GM18498 (cell line): ENCODE data around the gene DCTN3.

Experiments used
- ATAC-seq: cut with Tn5 transposase; IDR thresholded peaks from one replicate; pipeline ENCODE4 v1.9.1; 2021; ENCODE audit warnings: mild to moderate bottlenecking, moderate library complexity; ENCODE audit not compliant: unreplicated experiment

Gene DCTN3

DNA sequence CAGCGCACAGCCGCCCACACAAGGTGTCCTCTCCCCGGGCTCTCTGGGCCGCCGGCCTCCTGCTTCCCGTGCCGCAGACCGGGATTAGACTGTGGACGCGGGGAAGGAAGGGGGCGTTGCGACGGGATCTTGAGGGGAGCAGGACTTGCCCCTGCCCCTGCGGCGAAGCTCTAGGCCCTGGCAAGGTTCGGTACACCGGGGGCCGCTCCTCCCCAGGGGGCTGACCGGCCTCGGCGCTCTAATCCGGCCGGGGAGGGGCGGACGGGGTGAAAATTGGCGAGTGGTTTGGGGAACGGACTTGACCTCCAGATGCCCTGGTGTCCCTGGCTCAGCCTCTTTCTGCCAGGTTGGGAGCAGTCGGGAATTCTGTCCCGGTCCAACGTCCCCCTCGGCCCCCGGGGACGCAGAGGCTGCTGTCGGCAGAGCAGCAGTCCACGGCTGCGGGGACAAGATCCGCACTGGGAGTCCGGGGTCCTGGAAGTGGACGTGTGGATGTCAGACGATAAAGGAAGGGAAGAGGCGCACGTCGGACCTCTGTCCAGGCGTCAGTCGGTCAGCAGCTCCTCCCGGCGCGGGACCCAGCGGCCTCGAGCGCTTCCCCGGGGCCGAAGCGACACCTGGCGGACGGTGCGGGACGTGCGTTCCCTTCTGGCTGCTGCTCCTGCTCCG is 28.9 kb downstream of the DCTN3 start:
- ATAC-seq: peak; percentile 77

DNA sequence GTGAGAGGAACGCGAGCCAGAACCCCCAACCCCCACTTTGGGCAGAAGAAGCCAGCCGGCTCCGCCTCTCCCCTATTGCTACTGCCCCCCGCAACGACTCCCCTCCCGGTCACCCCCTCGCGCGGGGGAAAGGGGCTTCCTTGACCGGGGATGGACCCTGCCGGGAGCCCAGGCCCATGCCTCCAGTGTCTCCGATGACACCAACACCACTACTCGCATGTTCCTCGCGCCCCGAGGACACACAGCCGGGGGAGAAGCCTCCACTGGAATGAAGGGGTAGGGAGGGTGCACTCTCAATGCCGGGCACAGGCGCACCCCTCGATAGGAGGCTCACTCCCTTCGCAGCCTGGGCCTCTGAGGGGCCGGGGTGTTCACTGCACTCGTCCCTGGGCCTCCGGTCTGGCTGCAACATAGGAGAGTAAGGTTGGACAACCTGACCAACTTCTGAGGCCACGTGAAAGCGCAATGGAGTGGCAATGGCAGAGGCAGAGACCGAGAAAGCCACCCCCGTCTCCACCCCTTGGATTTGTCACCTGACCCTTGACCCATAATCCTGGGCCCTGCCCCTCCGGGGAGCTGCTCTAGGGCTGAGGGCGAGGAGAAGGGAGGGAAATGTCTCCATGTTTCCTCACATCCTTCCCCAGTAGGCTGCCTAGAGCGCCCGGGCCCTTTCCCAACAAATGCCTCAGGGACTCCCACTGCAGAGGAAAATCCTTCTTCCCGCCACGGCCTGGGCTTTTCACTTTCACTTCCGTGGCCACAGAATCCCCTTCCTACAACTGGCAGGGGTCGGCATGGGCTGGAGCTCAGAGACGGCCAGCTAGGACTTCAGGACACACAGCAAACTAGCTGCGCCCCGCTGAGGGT is 29.7 kb downstream of the DCTN3 start:
- ATAC-seq: no peak

DNA sequence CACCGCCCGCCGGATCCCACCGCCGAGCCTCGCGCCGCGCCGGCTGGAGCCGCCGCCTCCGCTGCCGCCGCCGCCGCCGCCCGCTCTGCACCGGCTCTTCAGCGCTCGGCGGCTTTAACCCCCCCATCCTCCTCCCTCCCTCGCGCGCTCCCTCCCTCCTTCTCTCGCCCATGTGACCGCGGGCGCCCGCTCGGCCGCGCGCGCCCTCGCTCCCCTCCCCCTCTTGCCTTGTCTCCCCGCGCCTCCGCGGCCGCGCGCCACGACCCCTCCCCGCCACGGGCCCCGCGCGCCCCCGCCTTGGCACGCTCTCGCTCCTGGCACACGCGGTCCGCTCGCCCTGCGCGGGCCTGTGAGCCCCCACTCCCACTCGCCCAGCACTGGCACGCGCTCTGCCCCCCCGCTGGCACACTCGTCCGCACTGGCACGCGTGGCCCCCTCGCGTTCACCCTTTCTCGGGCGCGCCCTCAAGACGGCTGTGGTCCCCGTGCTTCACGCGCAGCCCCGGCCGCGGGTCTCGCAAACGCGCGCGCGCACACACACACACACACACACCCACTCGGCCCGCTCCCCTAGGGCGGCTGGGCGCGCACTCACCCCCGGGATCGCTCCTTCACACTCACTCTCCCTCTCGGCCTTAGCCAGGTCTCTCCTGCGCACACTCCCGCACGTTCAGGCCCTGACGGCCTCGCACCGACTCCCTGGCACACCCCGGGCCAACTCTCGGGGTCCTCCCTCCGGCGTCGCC is 30.5 kb downstream of the DCTN3 start, which contains the start of gene CNTFR:
Gene CNTFR (minus strand): TSS at position 89 of the 745 bp plus-strand sequence. CDS start 20,743 bp downstream, outside the sequence.
- ATAC-seq: no peak

DNA sequence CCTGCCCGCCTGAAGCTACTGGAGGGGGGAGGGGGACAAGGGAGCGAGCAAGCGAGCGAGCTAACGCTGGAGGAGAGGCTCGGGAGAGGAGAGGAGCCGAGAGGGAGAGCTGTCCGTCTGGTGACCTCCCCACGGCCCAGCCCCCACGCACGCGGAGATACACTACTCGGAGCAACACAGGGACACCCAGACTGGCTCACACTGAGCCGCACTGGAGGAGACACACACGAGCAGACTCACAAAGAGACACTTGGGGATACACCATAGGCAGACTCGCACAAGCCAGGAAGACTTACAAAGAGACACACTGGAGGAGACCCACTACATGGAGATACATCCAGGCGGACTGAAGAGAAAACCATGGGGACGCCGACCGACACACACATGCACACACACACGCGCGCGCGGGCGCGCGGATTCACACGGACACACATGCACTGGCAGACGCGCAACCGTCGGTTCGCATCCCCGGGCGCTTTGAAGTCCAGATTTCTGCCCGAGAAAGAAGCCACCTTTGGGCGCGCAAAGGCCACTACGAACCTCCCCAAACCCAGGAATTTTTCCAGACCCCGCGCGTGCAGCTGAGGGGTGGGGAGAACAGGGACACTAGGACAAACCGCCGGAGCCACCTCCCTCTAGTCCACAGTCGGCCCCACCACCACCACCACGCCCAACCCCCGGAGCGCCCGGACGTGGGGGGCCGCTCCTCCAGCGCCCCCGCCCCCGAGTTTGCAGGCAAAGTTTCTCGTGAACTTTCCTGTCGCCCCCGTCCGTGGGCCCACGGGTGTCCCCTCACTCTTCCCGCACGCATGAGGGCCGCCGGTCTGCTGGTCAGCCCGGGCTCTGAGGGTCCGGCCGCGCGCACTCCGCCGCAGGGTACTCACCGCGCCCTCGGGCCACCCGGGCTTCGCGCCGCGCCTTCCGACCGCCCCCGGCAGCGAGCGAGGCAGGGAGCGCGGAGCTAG is 31.3 kb downstream of the DCTN3 start:
- ATAC-seq: no peak

DNA sequence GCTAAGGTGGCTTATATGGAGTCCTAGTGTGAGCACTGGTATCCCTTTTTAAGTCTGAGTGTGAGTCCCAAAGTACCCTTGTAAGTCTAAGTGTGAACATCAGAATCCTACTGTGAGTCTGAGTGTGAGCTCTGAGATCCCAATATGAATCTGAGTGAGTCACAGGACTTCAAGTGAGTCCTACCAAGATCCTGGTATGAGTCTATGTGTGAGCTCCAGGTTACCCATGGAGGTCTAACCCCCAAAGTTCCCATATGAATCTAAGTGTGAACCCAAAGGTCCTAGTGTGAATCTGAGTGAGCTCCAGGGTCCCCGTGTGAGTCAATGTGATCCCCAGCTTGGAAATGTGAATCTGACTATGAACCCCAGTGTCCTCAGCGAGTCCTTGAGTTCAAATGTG is 33.0 kb downstream of the DCTN3 start:
- ATAC-seq: no peak

DNA sequence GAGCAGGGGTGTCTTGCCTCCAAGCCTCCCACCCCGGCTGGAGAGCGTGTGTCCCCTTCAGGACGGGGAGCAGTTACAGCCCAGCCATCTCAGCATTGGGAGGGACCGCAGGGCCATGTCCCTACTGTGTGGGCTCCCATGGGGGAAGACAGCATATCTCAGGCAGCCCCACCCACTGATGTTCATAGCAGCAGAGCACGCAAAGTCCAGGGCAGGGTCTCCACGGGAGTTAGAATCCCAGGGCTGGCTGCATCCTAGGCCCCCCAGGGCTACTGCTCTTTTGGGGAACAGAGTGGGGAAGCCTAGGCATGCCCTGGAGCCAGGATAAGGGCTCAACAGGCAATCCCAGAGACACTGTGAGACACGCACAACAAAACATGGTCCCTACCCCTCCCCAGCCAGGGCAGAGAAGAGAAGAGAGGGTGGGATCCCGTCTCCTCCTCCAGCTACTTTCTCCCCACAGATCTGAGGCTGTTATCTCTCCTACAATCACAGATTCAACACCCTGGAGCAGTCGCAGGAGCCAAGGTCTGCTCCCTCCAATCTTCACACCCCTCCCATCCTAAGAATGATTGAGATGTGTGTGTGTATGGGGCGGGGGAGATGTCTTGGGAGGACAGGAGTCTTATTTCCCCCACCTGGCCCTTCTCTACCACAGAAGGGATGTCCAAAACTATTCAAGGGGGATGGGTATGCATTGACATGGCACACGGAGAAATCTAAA is 34.2 kb downstream of the DCTN3 start:
- ATAC-seq: no peak

DNA sequence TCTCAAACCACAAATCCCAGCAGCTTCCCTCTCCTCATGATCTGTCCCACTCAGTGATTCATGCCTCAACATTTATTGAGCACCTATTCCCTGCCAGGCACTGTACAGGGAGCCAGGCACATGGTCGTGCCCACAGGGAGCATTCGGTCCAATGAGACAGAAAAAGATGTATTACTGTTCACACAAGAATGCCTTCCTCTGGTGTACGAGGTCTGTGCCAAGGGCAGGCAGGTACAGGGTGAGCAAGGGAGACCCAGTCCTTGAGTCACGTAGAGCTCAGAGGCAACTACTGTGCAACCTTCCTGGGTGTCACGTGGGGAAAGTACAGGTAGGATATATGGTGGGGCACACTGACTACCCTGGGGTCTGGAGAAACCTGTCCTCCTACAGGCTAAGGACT is 35.3 kb downstream of the DCTN3 start:
- no peak for ATAC-seq

DNA sequence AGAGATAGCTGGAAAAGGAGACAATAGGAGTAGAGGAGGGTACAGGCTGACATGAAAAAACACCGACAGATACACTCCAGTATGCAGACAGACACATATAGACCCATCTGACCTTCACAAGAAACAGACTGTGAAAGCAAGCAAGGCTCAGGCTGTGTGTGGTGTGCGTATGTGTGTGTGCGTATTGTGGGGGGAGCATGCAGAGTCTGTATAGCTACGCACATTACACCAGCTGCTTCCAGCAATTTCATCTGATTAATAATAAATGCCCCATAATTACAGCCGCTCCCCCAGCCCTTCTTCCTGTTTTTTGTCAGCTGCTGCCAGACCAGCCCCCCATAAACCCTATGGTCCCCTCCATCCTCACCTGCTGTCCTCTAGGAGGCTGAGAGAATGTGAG is 37.5 kb downstream of the DCTN3 start:
- no peak for ATAC-seq

DNA sequence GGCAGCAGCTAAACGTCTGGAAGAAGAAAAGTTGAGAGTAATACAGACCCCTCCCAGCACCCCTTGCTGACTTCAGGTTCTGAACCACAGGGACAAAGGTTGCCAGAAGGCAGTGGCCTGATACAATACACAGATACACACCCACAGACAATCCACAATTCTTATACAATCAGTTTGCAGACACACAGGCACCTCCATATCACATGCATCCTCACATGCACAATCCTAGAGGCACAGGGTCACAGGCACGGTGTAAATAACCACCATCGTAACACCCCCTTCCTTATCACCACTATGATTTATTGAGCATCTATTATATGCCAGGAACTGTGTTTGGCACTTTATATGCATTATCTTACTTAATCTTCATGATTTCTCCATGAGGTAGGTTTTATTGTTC is 39.0 kb downstream of the DCTN3 start:
- ATAC-seq: no peak

DNA sequence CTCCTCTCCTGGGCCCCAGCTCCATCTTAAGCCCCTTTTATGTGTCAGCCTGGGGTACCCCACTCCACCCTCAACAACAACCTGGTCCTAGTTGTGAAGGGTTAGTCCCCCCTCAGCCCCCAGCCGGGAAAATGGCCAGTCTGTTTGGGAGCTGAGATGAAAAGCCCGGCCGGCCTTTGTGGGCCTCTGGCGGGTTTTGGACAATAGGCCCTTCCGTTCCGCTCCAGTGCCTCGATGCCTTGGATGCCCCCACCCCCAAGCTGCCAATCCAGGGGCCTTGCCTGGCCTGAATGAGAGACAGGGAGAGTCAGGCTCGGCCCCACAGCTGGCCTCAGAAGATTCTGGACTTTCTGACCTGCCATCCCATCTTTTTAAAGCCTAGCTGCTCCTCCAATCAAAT is 39.9 kb downstream of the DCTN3 start:
- no peak for ATAC-seq

DNA sequence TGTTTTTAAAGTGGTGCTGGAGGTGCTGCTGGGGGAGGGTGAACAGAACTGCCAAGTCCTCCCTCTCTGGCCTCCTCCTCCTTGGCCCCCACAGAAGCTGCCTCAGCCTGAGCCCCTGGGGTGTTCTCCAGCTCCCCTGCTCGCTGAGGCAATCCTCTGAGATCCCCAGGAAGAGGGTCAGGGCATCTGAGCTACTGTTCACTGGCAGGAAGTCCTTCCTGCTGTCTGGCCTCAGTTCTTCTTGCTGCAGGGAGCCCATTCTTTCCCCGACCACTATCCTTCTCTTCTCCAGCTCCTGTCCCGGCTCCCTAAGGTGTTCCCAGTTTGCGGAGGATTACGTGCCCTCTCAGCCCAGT is 40.5 kb downstream of the DCTN3 start:
- no peak for ATAC-seq

DNA sequence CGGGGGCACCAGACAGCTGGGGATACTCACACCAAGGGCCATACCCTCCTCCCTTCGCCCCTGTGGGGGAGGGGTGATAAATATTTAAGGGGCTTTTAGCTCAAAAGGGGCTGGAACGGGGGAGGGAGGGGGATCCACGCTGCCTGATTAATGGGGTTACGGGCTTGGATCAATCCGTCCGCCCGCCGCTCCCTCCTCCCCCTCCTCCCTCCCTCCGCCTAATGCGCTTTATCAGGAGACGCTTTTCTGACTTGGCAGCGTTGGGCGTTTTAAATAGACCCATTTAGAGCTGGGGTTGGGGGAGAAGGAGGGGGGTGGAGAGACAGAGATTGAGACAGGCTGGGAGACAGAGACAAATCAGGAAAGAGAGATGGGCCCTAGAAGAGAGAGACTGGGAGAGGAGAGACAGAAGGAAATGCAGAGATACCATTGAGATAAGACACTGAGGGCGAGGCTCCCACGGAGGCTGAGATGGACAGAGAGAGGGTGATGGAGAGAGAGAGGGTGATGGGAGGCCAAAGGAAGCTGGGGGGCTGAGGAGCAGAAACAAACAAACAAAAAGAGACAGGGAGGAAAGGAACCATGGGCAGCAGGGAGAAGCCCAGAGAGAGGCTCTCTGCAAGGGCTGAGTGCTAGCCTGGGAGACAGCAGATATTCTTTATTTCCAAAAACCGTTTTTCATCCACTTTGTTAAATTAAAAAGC is 41.0 kb downstream of the DCTN3 start:
- no peak for ATAC-seq

DNA sequence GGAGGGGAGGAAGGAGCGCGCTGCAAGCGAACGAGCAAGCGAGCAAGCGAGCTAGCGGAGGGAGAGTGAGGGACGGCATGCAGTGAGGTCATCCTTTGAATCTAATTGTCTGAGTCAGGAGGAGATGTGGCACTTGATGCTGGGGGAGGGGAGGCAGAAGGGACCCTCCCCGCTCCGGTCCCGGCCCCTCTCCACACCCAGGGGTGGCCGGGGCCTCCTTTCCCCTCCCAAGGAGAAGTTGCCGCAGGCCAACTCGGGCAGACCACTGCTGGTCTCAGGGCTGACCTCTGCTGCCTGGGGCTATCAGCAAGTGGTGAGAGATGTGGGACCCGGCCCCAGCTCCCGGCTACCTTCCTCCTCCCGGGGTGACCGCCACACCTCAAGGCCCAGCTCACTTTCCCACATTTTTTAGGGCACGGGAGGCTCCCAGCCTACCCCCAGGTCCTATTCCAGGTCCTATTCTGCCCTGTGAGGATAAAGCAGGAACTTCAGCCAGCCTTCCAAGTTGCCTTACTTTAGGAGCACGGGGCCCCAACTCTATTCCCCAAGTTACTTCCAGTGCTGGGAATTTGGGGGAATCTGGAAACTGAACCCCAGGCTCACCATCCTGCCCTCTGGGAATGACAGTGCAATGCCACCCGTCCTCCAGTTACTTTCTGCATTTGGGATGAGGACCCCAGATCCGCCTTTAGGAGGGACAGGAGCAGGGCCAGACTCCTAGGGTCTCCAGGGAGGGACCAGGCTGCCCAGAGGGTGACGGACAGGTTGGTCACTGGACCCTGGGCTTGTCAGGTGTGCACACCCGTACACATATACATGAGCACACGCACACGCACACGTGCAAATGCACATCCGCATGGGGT is 41.8 kb downstream of the DCTN3 start:
- ATAC-seq: no peak

DNA sequence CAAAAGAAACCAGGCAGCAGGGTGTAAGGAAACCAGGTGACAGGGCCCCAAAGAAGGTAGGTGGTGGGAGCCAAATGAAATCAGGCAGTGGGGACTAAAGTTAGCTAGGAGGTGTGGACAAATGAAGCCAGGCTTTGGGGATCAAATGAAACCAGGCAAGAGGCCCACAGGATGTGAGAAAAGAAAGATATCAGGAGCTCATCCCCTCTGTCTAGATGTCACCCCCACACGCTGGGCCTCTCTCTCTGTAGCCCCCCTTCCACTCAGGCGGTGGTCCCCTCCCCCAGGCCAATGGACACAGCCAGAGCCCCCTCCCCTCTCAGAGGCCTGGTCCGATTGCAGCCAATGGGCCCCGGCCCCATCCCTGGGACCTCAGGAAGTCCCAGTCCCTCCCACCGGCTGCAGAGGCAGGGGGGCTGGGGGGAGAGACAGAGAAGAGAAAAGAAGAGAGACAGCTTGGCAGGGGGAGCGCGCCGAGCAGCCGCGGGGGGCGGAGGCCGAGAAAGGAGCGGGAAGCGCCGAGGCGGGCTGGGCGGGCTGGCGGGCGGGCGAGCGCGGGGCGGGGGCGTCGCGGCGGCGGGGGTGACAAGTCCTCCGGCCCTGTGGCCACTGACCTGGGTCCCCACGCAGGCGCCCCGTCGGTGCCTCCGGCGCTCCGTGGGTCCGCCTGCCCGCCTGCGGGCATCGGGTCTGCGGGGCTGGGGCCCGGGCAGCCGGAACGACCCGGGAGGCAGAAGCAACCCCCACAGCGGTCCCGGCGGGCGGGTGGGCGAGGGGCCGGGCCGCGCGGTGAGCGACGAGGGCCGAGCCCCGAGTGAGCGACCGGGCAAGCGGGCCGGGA is 42.7 kb downstream of the DCTN3 start:
- no peak for ATAC-seq

DNA sequence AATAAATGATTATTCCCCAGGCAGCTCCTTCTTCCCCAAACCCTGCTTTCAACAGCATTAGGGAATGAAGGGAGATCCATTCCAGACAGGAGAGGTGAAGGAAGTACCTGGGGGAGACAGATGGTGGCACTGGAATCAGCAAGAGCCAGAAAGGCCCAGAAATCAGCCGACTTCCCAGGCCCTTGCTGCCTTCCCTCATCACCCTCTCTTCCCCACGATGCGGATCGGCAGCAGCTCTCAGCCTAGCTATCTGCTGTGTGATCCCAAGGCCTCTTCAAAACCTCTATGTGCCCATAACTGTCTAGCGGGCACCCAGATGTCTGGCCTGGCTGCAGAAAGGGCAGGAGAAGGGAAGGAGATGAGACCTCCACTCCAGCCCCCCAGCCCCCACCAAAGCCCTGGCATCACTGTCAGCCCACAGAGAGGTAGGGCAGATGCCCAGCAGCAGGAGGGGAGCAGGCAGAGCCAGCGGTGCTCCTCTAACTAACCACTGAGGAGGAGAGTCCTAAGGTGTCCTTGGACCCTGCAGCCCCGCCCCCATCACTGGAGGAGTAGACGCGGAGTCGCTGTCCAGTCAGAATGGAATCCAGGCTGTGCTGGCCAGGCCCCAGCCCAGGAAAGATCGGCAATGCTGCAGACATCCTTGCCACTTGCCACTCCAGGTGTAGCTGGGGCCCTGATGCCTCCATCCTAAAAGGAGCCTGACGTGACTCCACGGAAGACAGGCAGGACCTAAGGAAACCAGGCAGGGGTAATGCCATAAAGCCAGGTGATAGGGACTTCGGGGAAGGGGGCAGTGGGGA is 43.5 kb downstream of the DCTN3 start:
- ATAC-seq: no peak

DNA sequence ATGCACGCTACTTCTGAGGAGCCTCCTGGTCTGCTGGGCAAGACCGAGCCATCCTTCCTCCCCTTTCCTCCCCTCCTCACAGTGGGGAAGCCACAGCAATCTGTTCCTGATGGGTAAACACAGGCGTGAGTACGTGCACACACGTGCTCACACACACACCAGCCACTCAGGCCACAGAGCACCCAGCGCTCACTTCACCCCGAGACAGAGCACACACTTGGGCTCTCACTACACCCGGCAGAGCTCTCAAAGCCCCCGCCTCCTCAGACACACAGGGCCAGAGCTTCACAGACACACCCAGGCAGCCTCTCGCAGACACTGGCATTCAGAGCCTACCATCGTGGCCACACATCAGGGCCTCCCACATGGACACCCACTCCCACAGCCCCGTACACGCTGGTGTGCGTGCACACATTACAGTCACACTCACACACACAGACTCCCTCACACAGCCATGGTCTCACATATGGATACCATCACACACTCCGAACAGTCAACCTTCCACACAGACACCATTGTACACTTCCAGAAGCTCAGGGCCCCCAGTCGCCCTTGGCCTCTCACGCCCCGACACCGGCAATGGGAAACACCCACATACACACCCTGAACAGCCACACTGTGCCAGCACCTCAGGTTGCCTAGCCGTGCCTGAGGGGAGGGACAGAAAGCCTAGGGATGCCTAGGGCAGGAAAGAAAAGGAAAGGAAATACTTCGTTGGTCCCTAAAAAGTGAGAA is 44.3 kb downstream of the DCTN3 start:
- no peak for ATAC-seq
